PFSK-1 (cell line): Measurements from ENCODE around the gene TSPAN16.

Experiments
- TAF1 ChIP-seq: IDR thresholded peaks from 2 replicates; pipeline ENCODE4 v1.6.1; 2012; ENCODE audit warnings: low read length, control low read depth, borderline replicate concordance; ENCODE audit not compliant: insufficient read depth
- TF ChIP-seq, protein P1 (sequence below), 2 experiments: IDR thresholded peaks; 2 replicates each; pipeline versions ENCODE4 v1.6.1 to v1.8.0; 2011 to 2012; ENCODE audit warnings: low read depth in 2 of 2, low read length in 2 of 2, control low read depth in 1 of 2, inconsistent platforms in 1 of 2, mild to moderate bottlenecking in 1 of 2, moderate library complexity in 1 of 2; ENCODE audit not compliant: insufficient read depth in 1 of 2

DNA sequence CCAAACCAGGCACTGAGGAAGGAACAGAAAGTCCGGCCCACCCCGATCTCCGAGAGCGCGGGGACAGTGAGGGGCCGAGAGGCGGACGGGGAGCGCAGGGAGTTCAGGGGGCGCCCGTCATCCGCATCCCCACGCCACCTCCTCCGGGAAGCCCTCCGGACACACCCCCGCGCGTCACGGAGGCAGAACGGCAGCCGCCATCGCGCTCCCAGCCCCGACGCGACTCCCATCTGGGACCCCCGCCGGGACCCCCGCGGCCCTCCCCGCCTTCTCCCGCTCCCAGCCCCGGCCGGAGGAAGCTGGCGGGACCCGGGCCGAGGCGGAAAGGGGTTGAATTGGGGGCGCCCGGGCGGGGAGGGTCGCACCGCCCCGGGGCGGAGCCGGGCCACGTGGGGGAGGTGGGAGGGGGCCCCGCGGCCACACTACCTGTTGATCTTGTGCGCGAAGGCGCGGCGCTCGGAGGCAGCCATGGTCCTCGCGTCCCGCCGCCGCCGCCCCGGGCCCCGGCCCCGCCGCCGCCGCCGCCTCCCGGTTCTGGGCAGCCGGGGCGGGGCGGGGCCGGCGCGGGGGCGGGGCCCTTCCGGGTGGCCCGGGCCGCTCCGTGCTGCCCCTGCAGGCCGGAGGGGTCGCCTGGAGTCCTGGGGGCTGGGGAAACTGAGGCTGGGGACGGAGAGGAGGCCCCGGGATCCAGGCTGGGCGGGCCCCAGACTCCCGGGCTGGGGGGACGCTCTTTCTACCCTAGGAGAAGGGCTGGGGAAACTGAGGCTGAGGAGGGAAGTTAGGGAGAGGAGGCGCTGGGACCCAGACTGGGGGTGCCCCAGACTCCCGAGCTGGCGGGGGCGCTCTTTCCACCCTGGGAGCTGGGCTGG is 33.8 kb upstream of the TSPAN16 start, which contains the start of gene DOCK6:
- TF ChIP-seq, protein P1, sequence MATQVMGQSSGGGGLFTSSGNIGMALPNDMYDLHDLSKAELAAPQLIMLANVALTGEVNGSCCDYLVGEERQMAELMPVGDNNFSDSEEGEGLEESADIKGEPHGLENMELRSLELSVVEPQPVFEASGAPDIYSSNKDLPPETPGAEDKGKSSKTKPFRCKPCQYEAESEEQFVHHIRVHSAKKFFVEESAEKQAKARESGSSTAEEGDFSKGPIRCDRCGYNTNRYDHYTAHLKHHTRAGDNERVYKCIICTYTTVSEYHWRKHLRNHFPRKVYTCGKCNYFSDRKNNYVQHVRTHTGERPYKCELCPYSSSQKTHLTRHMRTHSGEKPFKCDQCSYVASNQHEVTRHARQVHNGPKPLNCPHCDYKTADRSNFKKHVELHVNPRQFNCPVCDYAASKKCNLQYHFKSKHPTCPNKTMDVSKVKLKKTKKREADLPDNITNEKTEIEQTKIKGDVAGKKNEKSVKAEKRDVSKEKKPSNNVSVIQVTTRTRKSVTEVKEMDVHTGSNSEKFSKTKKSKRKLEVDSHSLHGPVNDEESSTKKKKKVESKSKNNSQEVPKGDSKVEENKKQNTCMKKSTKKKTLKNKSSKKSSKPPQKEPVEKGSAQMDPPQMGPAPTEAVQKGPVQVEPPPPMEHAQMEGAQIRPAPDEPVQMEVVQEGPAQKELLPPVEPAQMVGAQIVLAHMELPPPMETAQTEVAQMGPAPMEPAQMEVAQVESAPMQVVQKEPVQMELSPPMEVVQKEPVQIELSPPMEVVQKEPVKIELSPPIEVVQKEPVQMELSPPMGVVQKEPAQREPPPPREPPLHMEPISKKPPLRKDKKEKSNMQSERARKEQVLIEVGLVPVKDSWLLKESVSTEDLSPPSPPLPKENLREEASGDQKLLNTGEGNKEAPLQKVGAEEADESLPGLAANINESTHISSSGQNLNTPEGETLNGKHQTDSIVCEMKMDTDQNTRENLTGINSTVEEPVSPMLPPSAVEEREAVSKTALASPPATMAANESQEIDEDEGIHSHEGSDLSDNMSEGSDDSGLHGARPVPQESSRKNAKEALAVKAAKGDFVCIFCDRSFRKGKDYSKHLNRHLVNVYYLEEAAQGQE (IDR thresholded peaks at IDR 0.05; ENCODE audit: insufficient read depth in 1 of 2, low read depth in 2 of 2, low read length in 2 of 2): no peak
- no peak for TF ChIP-seq TAF1
